ENCODE data around the gene SRPK2.
"Not testable (repeated sequence)": the region's sequence is repeated elsewhere in the genome, so short reads cannot be mapped to it uniquely, and the experiment has no call there.

SRPK2 gene

GRCh38 chr7:105376908-105377533 lies 11.7 kb downstream of the SRPK2 start:
- DNase-seq, result no peak

- DNase-seq, result no peak
Measured at GRCh38 chr7:105369944-105370343, 18.8 kb downstream of the SRPK2 start.

GRCh38 chr7:105367458-105367857 lies 21.3 kb downstream of the SRPK2 start:
- no peak for DNase-seq

GRCh38 chr7:105365541-105366534 lies 22.9 kb downstream of the SRPK2 start:
- no peak for DNase-seq

GRCh38 chr7:105364684-105365083 lies 24.0 kb downstream of the SRPK2 start:
- no peak for DNase-seq

- DNase-seq, result not testable (repeated sequence)
Measured at GRCh38 chr7:105363657-105364056, 25.1 kb downstream of the SRPK2 start.

- DNase-seq, result not testable (repeated sequence)
Measured at GRCh38 chr7:105362685-105363084, 26.0 kb downstream of the SRPK2 start.

- not testable (repeated sequence) for DNase-seq
Measured at GRCh38 chr7:105361995-105362394, 26.7 kb downstream of the SRPK2 start.

- not testable (repeated sequence) for DNase-seq
Measured at GRCh38 chr7:105360149-105360548, 28.6 kb downstream of the SRPK2 start.

- DNase-seq, result no peak
Measured at GRCh38 chr7:105355701-105356100, 33.0 kb downstream of the SRPK2 start.

- no peak for DNase-seq
Measured at GRCh38 chr7:105354383-105354782, 34.3 kb downstream of the SRPK2 start.

- DNase-seq, result peak; percentile 59
Measured at GRCh38 chr7:105353752-105354328, 34.9 kb downstream of the SRPK2 start.

GRCh38 chr7:105352901-105353668 lies 35.6 kb downstream of the SRPK2 start:
- no peak for DNase-seq

GRCh38 chr7:105352018-105352612 lies 36.6 kb downstream of the SRPK2 start:
- DNase-seq, result peak; percentile 92

- DNase-seq, result no peak
Measured at GRCh38 chr7:105350906-105351305, 37.8 kb downstream of the SRPK2 start.

- DNase-seq, result not testable (repeated sequence)
Measured at GRCh38 chr7:105348177-105348576, 40.5 kb downstream of the SRPK2 start.

GRCh38 chr7:105346593-105347322 lies 42.0 kb downstream of the SRPK2 start:
- no peak for DNase-seq

- no peak for DNase-seq
Measured at GRCh38 chr7:105346138-105346537, 42.6 kb downstream of the SRPK2 start.

GRCh38 chr7:105345725-105346124 lies 43.0 kb downstream of the SRPK2 start:
- DNase-seq, result no peak

GRCh38 chr7:105345003-105345402 lies 43.7 kb downstream of the SRPK2 start:
- DNase-seq, result no peak
